HepG2 (cell line): ENCODE data around the gene USP2. TPM values are rescaled to one million over a fixed set of nuclear protein-coding genes. Genes with fewer than 3 reads are reported as not detected.

ENCODE experiments used
- ATAC-seq: fragments of 200-7000 bp; cut with Tn5 transposase; 3 replicates; pipeline ENCODE4 v1.9.1; 2020; ENCODE audit warnings: mild to moderate bottlenecking, moderate library complexity
- BruUV-seq: library from RNA; stranded (reverse); fragments of 400-500 nt; replicated peaks from 2 replicates; lab custom pipeline; 2021; lab: Mats Ljungman, UMichigan
- CTCF ChIA-PET: fragments of 300-600 bp; formaldehyde crosslinking; extraction: SDS; loops from one replicate; lab custom pipeline; 2021; ENCODE audit warnings: low total read pairs, inconsistent platforms, low intra/inter-chr PET ratio; lab: Yijun Ruan, JAX
- POLR2A ChIA-PET: fragments of 350-600 bp; sonication (Branson Sonifier 250); formaldehyde crosslinking; loops from one replicate; lab custom pipeline; 2020; ENCODE audit warnings: antibody characterized with exemption, inconsistent platforms; lab: Yijun Ruan, JAX
- DNase-seq: peaks from one replicate; pipeline ENCODE4 v3.0.0-alpha.2; 2015; ENCODE audit warnings: low spot score
- FAIRE-seq: peaks from 3 replicates; lab custom pipeline; 2011; peaks lifted over from hg19 to GRCh38; lab: Jason Lieb, UNC
- H2AFZ ChIP-seq: one replicate; pipeline ENCODE4 v1.6.1; 2011; ENCODE audit warnings: low read length, inconsistent platforms
- H3K27ac ChIP-seq: fragments of 300-600 bp; 3 replicates; pipeline ENCODE4 v1.8.0; 2011; ENCODE audit warnings: mixed run types, mild to moderate bottlenecking, mixed read lengths, low read length, inconsistent platforms; ENCODE audit not compliant: insufficient read depth; ENCODE audit errors: extremely low read length
- H3K27me3 ChIP-seq, 2 experiments: fragments of 200-600 bp in 1 of 2; 2 replicates in 1 of 2; 3 replicates in 1 of 2; pipeline versions ENCODE4 v1.6.0 to v1.8.0; 2011; ENCODE audit warnings: low read length in 2 of 2, mild to moderate bottlenecking in 2 of 2, moderate library complexity in 2 of 2, inconsistent platforms in 1 of 2; ENCODE audit not compliant: insufficient read depth in 2 of 2, control insufficient read depth in 1 of 2
- H3K36me3 ChIP-seq, 2 experiments: fragments of 200-600 bp in 1 of 2; replicated peaks in 1 of 2; 2 replicates in 1 of 2; 3 replicates in 1 of 2; pipeline versions ENCODE4 v1.5.1 to v1.8.0; 2011; ENCODE audit warnings: low read length in 2 of 2, inconsistent platforms in 1 of 2; ENCODE audit not compliant: insufficient read depth in 2 of 2, control insufficient read depth in 1 of 2
- H3K4me1 ChIP-seq: 2 replicates; pipeline ENCODE4 v1.5.1; 2012; ENCODE audit warnings: low read length, inconsistent platforms; ENCODE audit not compliant: insufficient read depth
- H3K4me2 ChIP-seq: 2 replicates; pipeline ENCODE4 v1.6.0; 2011; ENCODE audit warnings: low read depth, low read length, inconsistent platforms
- H3K4me3 ChIP-seq, 3 experiments: fragments of 200-600 bp in 1 of 3; sonication (generic), shearing (Covaris generic) in 1 of 3; replicated peaks in 1 of 3; 2 replicates each; pipeline ENCODE4 v1.5.1; 2011 to 2016; ENCODE audit warnings: low read length in 3 of 3, inconsistent platforms in 2 of 3, low read depth in 2 of 3, mild to moderate bottlenecking in 2 of 3, control low read depth in 1 of 3, mixed read lengths in 1 of 3; ENCODE audit not compliant: insufficient read depth in 1 of 3
- H3K79me2 ChIP-seq: one replicate; pipeline ENCODE4 v1.6.1; 2011; ENCODE audit warnings: low read length, inconsistent platforms; ENCODE audit not compliant: insufficient read depth
- H3K9ac ChIP-seq: 2 replicates; pipeline ENCODE4 v1.6.0; 2011; ENCODE audit warnings: mild to moderate bottlenecking, low read depth, low read length, inconsistent platforms; ENCODE audit not compliant: insufficient read depth
- H3K9me3 ChIP-seq: 2 replicates; pipeline ENCODE4 v1.5.1; 2012; ENCODE audit warnings: mild to moderate bottlenecking, low read length
- H4K20me1 ChIP-seq: 2 replicates; pipeline ENCODE4 v1.6.0; 2011; ENCODE audit warnings: inconsistent platforms, mild to moderate bottlenecking, low read length, moderate library complexity; ENCODE audit not compliant: insufficient read depth
- BORCS8-MEF2B ChIP-seq: sonication (generic); formaldehyde crosslinking; IDR thresholded peaks from 2 replicates; pipeline ENCODE4 v1.8.0; 2022; ENCODE audit warnings: mild to moderate bottlenecking, missing genetic modification reagents
- CENPBD1 ChIP-seq: sonication (generic); formaldehyde crosslinking; IDR thresholded peaks from 2 replicates; pipeline ENCODE4 v1.8.0; 2022; ENCODE audit warnings: missing genetic modification reagents, low read depth, mild to moderate bottlenecking, borderline replicate concordance
- CTCF ChIP-seq: sonication (generic); formaldehyde crosslinking; IDR thresholded peaks from 2 replicates; pipeline ENCODE4 v1.5.0; 2020; ENCODE audit warnings: mild to moderate bottlenecking, missing genetic modification reagents, moderate library complexity
- PRDM15 ChIP-seq: sonication (generic); formaldehyde crosslinking; IDR thresholded peaks from 2 replicates; pipeline ENCODE4 v1.4.0; 2020; ENCODE audit warnings: missing genetic modification reagents
- SMYD3 ChIP-seq: sonication (generic); formaldehyde crosslinking; IDR thresholded peaks from 2 replicates; pipeline ENCODE4 v1.8.1; 2023; ENCODE audit warnings: mild to moderate bottlenecking, missing genetic modification reagents
- TERF1 ChIP-seq: sonication (generic); formaldehyde crosslinking; IDR thresholded peaks from 2 replicates; pipeline ENCODE4 v1.8.0; 2022; ENCODE audit warnings: mild to moderate bottlenecking, missing genetic modification reagents, moderate library complexity
- ZEB1 ChIP-seq: IDR thresholded peaks from 2 replicates; pipeline ENCODE4 v1.6.1; 2012; ENCODE audit warnings: mild to moderate bottlenecking, low read depth, inconsistent platforms; ENCODE audit not compliant: insufficient replicate concordance
- ZFP62 ChIP-seq: sonication (generic); formaldehyde crosslinking; IDR thresholded peaks from 2 replicates; pipeline ENCODE4 v1.4.0; 2020; ENCODE audit warnings: missing genetic modification reagents
- ZNF362 ChIP-seq: sonication (generic); formaldehyde crosslinking; IDR thresholded peaks from 2 replicates; pipeline ENCODE4 v1.4.0; 2020; ENCODE audit warnings: missing genetic modification reagents, mild to moderate bottlenecking, borderline replicate concordance
- ZNF431 ChIP-seq: sonication (generic); formaldehyde crosslinking; IDR thresholded peaks from 2 replicates; pipeline ENCODE4 v1.9.0; 2022; ENCODE audit warnings: missing genetic modification reagents, low read depth, mild to moderate bottlenecking, borderline replicate concordance
- ZNF562 ChIP-seq: sonication (generic); formaldehyde crosslinking; IDR thresholded peaks from 2 replicates; pipeline ENCODE4 v1.8.0; 2022; ENCODE audit warnings: missing genetic modification reagents, borderline replicate concordance
- ZNF768 ChIP-seq: sonication (generic); formaldehyde crosslinking; IDR thresholded peaks from 2 replicates; pipeline ENCODE4 v1.4.0; 2020; ENCODE audit warnings: missing genetic modification reagents
- ZNF800 ChIP-seq: sonication (generic); formaldehyde crosslinking; IDR thresholded peaks from 2 replicates; pipeline ENCODE4 v1.4.0; 2020; ENCODE audit warnings: missing genetic modification reagents
- ZNF878 ChIP-seq: sonication (generic); formaldehyde crosslinking; IDR thresholded peaks from 2 replicates; pipeline ENCODE4 v1.8.1; 2023; ENCODE audit warnings: mild to moderate bottlenecking, missing genetic modification reagents, moderate library complexity
- WGBS: methylation state at CpG from one replicate; pipeline ENCODE4 v1.1.6; 2017; ENCODE audit warnings: low lambda C conversion rate; 5-methylcytosine and 5-hydroxymethylcytosine counted together
- in situ Hi-C: cut with HindIII; loops from 2 replicates; pipeline ENCODE4 v1.10.0; 2017; ENCODE audit warnings: low pct_unique_long_range_greater_than_20kb; ENCODE audit not compliant: extremely low pct_ligation_motif_present
- intact Hi-C: fragments of 100-400 bp; cut with micrococcal nuclease; formaldehyde crosslinking; loops from one replicate; pipeline ENCODE4 v1.10.0; 2022; ENCODE audit not compliant: unreplicated experiment
- polyA plus RNA-seq, 8 experiments: library from polyadenylated mRNA; depleted of rRNA in 3 of 8; stranded (reverse) in 7 of 8; unstranded in 1 of 8; fragments of >200 nt; fragmentation: Illumina TruSeq in 4 of 8; extraction: Trizol in 4 of 8; gene quantifications; 2 replicates each; pipeline versions ENCODE4 v1.2.1 to v1.2.3, GENCODE V29; 2011 to 2016; ENCODE audit warnings: low read depth in 4 of 8, missing spikeins in 1 of 8, mixed read lengths in 1 of 8; ENCODE audit not compliant: insufficient read depth in 1 of 8
- total RNA-seq, 5 experiments: library from RNA; depleted of rRNA; stranded (reverse); fragments of >200 nt; fragmentation: Illumina TruSeq; extraction: Trizol; gene quantifications; 2 replicates each; pipeline ENCODE4 v1.2.3, GENCODE V29; 2016; ENCODE audit warnings: low read depth in 1 of 5

USP2 gene
- total and polyA plus RNA-seq, 2 of the 13 experiments (the other 11 are each of a cell fraction or from before 2014, with no cell fraction given) = 2.5 to 6.0 TPM

- DNase-seq (no peak), ATAC-seq (no peak), FAIRE-seq (no peak)
- no peaks in the 10 kb centered on the region for H3K79me2 ChIP-seq
- H3K9ac ChIP-seq = no peak overlapping the region
- peaks cover 2 to 58% of the 10 kb centered on the region in 2 experiments; a peak in 4 of 5 replicates for H3K27me3 ChIP-seq
- H3K27ac ChIP-seq = no peak overlapping the region
- BruUV-seq = no TSS peak
- H3K4me3 ChIP-seq = no peak overlapping the region
- intact Hi-C loops (no loop called here), in situ Hi-C loops (no loop called here)
- 48% methylated on average over 4 of the region's 12 CpGs for WGBS
- no peaks in the 10 kb centered on the region for H4K20me1 ChIP-seq
- H3K4me1 ChIP-seq = peaks cover 37% of the 10 kb centered on the region
- H3K36me3 ChIP-seq = no peaks in the 10 kb centered on the region
- H3K4me2 ChIP-seq = no peak overlapping the region
- POLR2A ChIA-PET = interaction anchor here (1.1 kb wide), 1 partner anchor 31 kb away, joined by 3 read pairs; no protein-coding TSS in a partner anchor
- CTCF ChIA-PET = no interaction called here
- no peaks in the 10 kb centered on the region for H3K9me3 ChIP-seq
- H2AFZ ChIP-seq = no peak overlapping the region
- no peak for TF ChIP-seq ZNF562 (CRISPR knock-in tag)
- no peak for TF ChIP-seq ZNF768
- no peak for TF ChIP-seq SMYD3 (CRISPR knock-in tag)
- no peak for TF ChIP-seq CTCF (CRISPR knock-in tag)
- TF ChIP-seq ZNF431 = no peak
- TF ChIP-seq ZFP62 (CRISPR knock-in tag) = no peak
- TF ChIP-seq ZNF800 (CRISPR knock-in tag) = no peak
- TF ChIP-seq ZNF878 (CRISPR knock-in tag) = no peak
- TF ChIP-seq ZEB1 = no peak
- no peak for TF ChIP-seq BORCS8-MEF2B (CRISPR knock-in tag)
- no peak for TF ChIP-seq PRDM15 (CRISPR knock-in tag)
- no peak for TF ChIP-seq TERF1 (CRISPR knock-in tag)
- TF ChIP-seq ZNF362 (CRISPR knock-in tag) = no peak
- TF ChIP-seq CENPBD1 (CRISPR knock-in tag) = no peak
Measured at GRCh38 chr11:119345685-119346084, 35.8 kb downstream of the USP2 start.
